ENCODE data around the gene NCAN.
A peak's percentile ranks its signal among the peaks of the same experiment; 100 is the strongest.
"Not testable (repeated sequence)": the region's sequence is repeated elsewhere in the genome, so short reads cannot be mapped to it uniquely, and the experiment has no call there.

NCAN gene

GRCh38 chr19:19211499-19212420 lies at the start of gene NCAN:
Gene NCAN, plus strand, starts transcription at chr19:19211958. Its CDS starts 4,996 bp downstream, at chr19:19216954.
- DNase-seq, result no peak

- DNase-seq, result no peak
Observed at GRCh38 chr19:19162495-19162894, 49.3 kb upstream of the NCAN start.

DNA sequence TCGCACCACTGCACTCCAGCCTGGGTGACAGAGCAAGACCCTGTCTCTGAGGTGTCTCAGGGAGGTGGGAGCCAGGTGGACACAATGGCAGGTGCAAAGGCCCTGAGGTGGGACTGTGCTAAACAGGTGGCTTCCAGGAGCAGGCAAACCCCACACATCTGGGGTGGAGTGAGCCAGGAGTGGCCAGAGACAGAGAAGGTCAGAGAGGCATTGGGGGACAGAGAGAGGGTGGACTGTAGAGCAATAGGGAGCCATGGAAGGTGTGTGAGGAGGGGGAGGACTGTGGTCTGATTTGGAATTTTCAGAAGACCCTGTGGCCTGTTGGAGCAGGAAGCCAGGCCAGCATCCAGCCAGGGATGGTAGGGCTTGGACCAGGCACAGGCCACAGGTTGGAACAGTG lies 46.4 kb upstream of the NCAN start:
- no peak for DNase-seq

DNA sequence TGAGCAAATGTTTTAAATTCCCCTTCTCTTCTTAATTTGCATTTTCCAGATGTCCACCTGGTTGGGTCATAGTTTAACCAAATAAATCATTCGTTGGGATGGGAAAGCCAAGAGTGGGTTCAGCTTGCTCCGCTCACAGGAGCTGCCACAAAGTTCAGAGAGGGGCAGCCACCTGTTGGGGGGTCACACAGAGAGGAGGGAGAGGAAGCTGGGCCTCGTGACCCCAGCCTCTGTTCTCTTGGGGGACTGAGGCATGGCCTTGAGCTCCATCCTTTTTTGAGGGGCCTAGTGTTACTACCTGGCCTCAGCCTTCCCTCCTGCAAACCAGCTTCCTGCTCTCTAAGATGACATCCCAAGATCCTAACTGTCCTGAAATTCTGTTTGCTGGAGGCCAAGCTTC lies 44.1 kb upstream of the NCAN start:
- no peak for DNase-seq

DNA sequence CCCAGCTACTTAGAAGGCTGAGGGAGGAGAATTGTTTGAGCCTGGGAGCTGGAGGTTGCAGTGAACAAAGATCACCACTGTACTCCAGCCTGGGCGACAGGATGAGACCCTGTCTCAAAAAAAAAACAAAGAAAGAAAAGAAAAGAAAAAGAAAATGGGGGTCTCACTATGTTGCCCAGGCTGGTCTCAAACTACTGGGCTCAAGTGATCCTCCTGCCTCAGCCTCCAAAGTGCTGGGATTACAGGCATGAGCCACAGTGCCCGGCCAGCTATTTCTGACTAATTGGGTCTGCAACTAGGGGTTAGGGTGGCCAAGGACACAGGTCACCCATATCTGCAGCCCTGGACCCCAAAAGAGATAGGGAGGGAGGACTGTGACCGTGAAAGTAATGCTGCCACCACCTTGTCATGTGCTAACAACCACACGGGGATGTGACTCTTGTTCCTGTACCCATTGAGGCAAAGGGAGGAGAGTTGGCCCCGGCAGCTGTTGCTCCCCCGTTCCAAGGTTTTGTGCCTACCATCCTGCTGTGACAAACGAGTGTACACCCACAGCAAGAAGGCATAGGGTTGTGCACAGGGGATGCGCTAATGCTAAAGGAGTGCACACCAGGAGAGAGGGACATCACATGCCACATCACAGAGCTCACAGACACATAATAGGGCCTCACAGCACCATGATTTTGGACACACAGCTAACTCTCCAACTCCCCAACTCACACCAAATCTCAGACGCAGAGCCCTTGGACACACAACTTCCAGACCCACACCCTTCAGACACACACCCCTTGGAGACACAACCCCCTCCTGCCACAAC lies 42.3 kb upstream of the NCAN start:
- DNase-seq, result no peak

- peak; percentile 79 for DNase-seq
Observed at GRCh38 chr19:19170053-19170872, 41.5 kb upstream of the NCAN start, which contains the start of gene MEF2B. Gene MEF2B, minus strand, starts transcription at chr19:19170263. Its CDS starts 19,528 bp downstream, at chr19:19150735.

GRCh38 chr19:19170873-19171672 lies 40.7 kb upstream of the NCAN start:
- no peak for DNase-seq

DNA sequence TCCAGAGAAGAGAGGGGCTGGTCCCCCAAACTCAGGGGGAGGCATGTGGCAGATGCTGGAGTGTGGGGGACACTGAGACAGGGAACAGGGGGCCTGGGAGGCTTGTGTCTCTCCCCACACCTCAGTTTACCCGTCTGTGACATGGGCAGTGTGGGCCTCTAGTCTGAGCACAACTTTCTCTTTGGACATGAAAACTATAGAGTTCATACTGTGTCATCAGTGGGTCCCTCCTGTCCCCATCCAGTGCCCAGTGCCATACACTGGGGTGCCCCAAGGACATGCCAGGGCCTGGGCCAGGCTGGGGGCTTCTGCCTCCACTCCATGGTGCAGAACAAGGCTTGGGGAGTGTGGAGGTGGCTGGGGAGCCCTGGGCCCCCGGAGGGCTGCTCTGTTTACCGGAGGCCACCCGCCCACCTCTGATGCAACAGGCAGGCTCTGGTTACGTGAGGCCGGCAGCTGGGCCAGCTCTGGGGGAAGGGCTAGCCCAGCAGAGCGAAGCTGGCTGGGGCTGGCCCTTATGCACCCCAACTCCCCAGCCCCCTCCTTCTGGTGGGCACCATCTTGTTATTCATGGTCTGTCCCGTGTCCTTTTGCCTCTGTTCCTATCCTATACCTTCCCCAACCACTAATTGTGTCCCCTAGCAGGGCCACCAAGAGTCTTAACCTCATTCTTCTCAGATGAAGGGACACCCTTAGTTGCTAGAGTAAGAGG lies 39.8 kb upstream of the NCAN start:
- DNase-seq, result no peak

DNA sequence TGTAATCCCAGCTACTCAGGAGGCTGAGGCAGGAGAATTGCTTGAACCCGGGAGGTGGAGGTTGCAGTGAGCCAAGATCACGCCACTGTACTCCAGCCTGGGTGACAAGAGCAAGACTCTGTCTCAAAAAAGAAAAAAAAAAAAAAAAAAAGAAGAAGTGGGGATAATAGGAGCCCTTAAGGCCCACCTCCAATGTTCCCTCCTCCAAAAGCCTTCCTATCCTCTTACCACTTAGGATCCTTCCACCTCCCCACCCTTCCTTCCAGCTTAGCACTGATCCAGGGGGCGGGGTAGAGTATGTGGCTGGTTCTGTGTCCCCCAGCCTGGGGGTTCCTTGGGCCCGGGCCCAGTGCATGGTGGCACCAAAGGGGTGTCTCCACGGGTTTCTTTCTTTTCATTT lies 38.5 kb upstream of the NCAN start:
- DNase-seq, result not testable (repeated sequence)

GRCh38 chr19:19176950-19177349 lies 34.8 kb upstream of the NCAN start:
- no peak for DNase-seq

GRCh38 chr19:19179548-19180441 lies 32.0 kb upstream of the NCAN start:
- no peak for DNase-seq

DNA sequence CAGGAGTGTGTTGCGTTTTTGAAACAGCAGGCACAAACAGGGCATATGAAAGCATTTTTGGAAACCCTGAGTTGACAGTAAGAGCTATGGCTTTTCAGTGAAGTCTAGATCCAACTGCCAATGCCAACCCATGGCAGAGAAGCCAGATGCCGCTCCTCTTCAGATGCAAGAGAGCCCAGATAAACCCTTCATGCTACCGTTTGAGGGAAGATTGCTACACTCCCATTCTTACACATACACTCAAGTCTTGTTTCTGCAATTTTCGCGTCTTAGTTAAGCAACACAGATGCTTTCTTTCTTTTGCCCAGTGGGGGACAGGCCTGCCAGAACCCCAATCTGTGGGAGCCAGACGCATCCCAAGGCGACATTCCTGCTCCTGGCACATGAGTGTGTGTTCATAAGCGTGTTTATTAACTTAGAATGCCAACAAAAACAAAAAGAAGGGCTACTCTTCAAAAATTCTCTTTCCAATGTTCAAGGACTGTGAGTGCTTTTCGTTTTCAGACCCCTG lies 30.2 kb upstream of the NCAN start:
- no peak for DNase-seq

DNA sequence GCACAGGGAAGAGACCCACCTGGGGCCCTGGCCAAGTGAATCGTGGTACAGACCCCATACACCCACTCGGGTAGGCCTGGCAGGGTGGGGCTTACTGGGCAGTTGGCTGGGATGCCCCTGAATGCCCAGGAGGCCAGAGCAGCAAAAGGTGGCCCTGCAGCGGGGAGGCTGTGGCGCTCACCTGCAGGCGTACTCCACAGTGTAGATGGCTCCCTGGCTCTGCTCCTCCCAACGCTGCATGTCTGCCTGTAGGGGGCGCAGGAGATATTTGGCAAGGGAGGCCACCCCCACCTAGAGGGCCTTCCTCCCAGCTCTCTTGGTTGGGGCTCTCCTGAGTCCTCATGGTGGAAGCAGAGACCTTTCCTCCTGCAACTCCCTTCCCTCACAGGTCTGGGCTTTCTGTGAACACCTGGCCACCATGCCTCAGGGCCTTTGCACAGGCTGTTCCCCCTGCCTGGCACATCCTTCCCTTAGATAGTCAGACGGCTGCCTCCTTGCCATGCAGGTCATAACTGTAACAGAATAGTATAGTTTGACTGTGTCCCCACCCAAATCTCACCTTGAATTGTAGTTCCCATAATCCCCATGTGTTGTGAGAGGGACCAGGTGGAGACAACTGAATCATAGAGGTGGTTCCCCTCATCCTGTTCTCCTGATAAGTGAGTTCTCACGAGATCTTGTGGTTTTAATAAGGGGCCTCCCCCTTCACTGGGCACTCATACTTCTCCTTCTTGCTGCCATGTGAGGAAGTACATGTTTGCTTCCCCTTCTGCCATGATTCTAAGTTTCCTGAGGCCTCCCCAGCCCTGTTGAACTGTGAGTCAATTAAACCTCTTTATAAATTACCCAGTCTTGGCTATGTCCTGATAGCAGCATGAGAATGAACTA lies 25.7 kb upstream of the NCAN start:
- peak; percentile 48 for DNase-seq

GRCh38 chr19:19186742-19187141 lies 25.0 kb upstream of the NCAN start:
- no peak for DNase-seq

GRCh38 chr19:19191768-19192077 lies 20.0 kb upstream of the NCAN start:
- no peak for DNase-seq

GRCh38 chr19:19192078-19192882 lies 19.5 kb upstream of the NCAN start, which contains the start of the genes BORCS8 and RFXANK:
Gene BORCS8, minus strand, starts transcription at chr19:19192152. Its CDS starts 35 bp downstream, at chr19:19192117.
Gene RFXANK, plus strand, starts transcription at chr19:19192258. Its CDS starts 1,689 bp downstream, at chr19:19193947.
- DNase-seq, result peak; percentile 99

DNA sequence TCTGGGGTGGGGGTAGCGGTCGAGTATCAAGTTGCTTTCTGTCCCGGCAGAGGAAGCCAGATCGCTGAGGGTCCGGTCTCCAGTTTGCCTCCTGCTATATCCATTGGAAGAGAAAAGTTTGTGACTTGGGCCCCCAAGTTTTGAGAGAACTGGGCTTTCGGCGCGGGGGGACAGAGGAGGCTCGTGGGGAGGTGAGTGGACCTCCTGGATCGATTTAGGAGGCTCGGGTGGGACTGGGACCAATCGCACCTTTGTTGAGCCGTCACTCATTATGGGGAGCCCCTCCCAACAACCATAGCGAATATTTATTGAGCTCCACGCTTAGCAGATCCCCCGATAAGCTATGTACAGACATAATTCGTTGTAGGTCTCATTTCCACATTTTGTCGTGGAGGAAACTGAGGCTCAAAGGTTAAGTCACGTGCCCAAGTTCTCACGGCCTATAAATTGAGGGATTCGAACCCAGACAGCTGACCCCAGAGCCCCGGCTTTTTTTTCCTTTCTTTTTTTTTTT lies 18.8 kb upstream of the NCAN start:
- DNase-seq, result no peak

DNA sequence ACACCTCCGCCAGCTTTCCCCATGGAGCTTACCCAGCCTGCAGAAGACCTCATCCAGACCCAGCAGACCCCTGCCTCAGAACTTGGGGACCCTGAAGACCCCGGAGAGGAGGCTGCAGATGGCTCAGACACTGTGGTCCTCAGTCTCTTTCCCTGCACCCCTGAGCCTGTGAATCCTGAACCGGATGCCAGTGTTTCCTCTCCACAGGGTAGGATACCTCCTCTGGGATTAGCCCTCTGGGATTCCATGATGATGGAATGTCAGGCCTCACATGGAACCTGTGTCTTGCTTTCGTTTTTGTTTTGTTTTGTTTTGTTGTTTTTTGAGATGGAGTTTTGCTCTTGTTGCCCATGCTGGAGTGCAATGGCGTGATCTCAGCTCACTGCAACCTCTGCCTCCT lies 17.8 kb upstream of the NCAN start:
- no peak for DNase-seq

All from CD4-positive, alpha-beta T cell treated with Interferon gamma for 1 hour (primary cell).